Panc1 (cell line): ENCODE data around the gene HPCAL4.

ENCODE experiments used
- CTCF ChIP-seq: fragments of 450-650 bp; IDR thresholded peaks from 2 replicates; pipeline ENCODE4 v1.5.1; 2017; ENCODE audit warnings: mild to moderate bottlenecking
- POLR2AphosphoS5 ChIP-seq: IDR thresholded peaks from 2 replicates; pipeline ENCODE4 v1.6.1; 2012; ENCODE audit warnings: mild to moderate bottlenecking, low read depth, low read length, moderate library complexity
- REST ChIP-seq, 2 experiments: IDR thresholded peaks; 2 replicates each; pipeline ENCODE4 v1.6.1; 2011 to 2012; ENCODE audit warnings: low read depth in 2 of 2, control low read depth in 1 of 2, low read length in 1 of 2, mild to moderate bottlenecking in 1 of 2, moderate library complexity in 1 of 2; ENCODE audit not compliant: insufficient read depth in 1 of 2
- SIN3A ChIP-seq: IDR thresholded peaks from 2 replicates; pipeline ENCODE4 v1.6.1; 2012; ENCODE audit warnings: low read depth, mild to moderate bottlenecking, low read length, moderate library complexity, borderline replicate concordance; ENCODE audit not compliant: insufficient read depth

- TF ChIP-seq CTCF (no peak), POLR2AphosphoS5 (no peak), REST (IDR thresholded peaks at IDR 0.05; ENCODE audit: insufficient read depth in 1 of 2, low read depth in 2 of 2, low read length in 1 of 2) (no peak), SIN3A (no peak)
Observed at GRCh38 chr1:39680751-39681150, 10.5 kb downstream of the HPCAL4 start.
